Measurements from ENCODE around the gene MAMDC2.
"Not testable (repeated sequence)": the region's sequence is repeated elsewhere in the genome, so short reads cannot be mapped to it uniquely, and the experiment has no call there.

The MAMDC2 gene

GRCh38 chr9:70036641-70037040 is 7.0 kb upstream of the MAMDC2 start:
- DNase-seq (ENCODE audit: low read depth), result no peak

GRCh38 chr9:70038171-70038621 is 5.5 kb upstream of the MAMDC2 start:
- DNase-seq (ENCODE audit: low read depth), result not testable (repeated sequence)

- no peak for DNase-seq (ENCODE audit: low read depth)
Measured at GRCh38 chr9:70040376-70040903, 3.2 kb upstream of the MAMDC2 start.

GRCh38 chr9:70042461-70043215 is 1.0 kb upstream of the MAMDC2 start:
- no peak for DNase-seq (ENCODE audit: low read depth)

GRCh38 chr9:70043285-70043684 is 363 bp upstream of the MAMDC2 start:
- DNase-seq (ENCODE audit: low read depth), result no peak

GRCh38 chr9:70044490-70045307 is 1.1 kb downstream of the MAMDC2 start:
- no peak for DNase-seq (ENCODE audit: low read depth)

- DNase-seq (ENCODE audit: low read depth), result no peak
Measured at GRCh38 chr9:70045452-70045851, 1.8 kb downstream of the MAMDC2 start.

GRCh38 chr9:70046274-70047070 is 2.8 kb downstream of the MAMDC2 start:
- no peak for DNase-seq (ENCODE audit: low read depth)

- peak; percentile 41 for DNase-seq (ENCODE audit: low read depth)
Measured at GRCh38 chr9:70049236-70049635, 5.6 kb downstream of the MAMDC2 start.

GRCh38 chr9:70049672-70050271 is 6.1 kb downstream of the MAMDC2 start:
- DNase-seq (ENCODE audit: low read depth), result peak; percentile 31

- no peak for DNase-seq (ENCODE audit: low read depth)
Measured at GRCh38 chr9:70052768-70053167, 9.1 kb downstream of the MAMDC2 start.

GRCh38 chr9:70053864-70054263 is 10.2 kb downstream of the MAMDC2 start:
- DNase-seq (ENCODE audit: low read depth), result no peak

- DNase-seq (ENCODE audit: low read depth), result no peak
Measured at GRCh38 chr9:70054521-70054920, 10.9 kb downstream of the MAMDC2 start.

- DNase-seq (ENCODE audit: low read depth), result no peak
Measured at GRCh38 chr9:70055406-70056210, 12.0 kb downstream of the MAMDC2 start.

- DNase-seq (ENCODE audit: low read depth), result no peak
Measured at GRCh38 chr9:70056211-70056944, 12.7 kb downstream of the MAMDC2 start.

GRCh38 chr9:70058569-70059116 is 15.0 kb downstream of the MAMDC2 start:
- no peak for DNase-seq (ENCODE audit: low read depth)

- no peak for DNase-seq (ENCODE audit: low read depth)
Measured at GRCh38 chr9:70060148-70060882, 16.7 kb downstream of the MAMDC2 start.

- DNase-seq (ENCODE audit: low read depth), result no peak
Measured at GRCh38 chr9:70060883-70061507, 17.3 kb downstream of the MAMDC2 start.

GRCh38 chr9:70061776-70062175 is 18.1 kb downstream of the MAMDC2 start:
- DNase-seq (ENCODE audit: low read depth), result no peak
